Natural killer cell (primary cell): Measurements from ENCODE around the gene MTUS2. TPM values are rescaled to one million over a fixed set of nuclear protein-coding genes. Genes with fewer than 3 reads are reported as not detected.

ENCODE experiments used
- ATAC-seq, 3 donors: fragments of 150-1000 bp in 2 of 3; fragments of 200-7000 bp in 1 of 3; cut with Tn5 transposase; 1 replicate in 1 of 3; 2 replicates in 2 of 3; pipeline ENCODE4 v1.10.0; 2021; ENCODE audit warnings: mild to moderate bottlenecking in 2 of 3, moderate library complexity in 2 of 3
- DNase-seq, 2 donors: peaks; one replicate each; pipeline versions ENCODE4 v3.0.0 to v3.0.0-alpha.2; 2013 to 2021; ENCODE audit warnings: mixed read lengths in 1 of 2
- H3K27ac ChIP-seq: one replicate; pipeline ENCODE4 v1.5.1; 2013; ENCODE audit warnings: mild to moderate bottlenecking, low read length
- H3K27me3 ChIP-seq: one replicate; pipeline ENCODE4 v1.6.1; 2013; ENCODE audit warnings: low read length; ENCODE audit not compliant: control insufficient read depth, insufficient read depth
- H3K36me3 ChIP-seq: one replicate; pipeline ENCODE4 v1.6.1; 2013; ENCODE audit warnings: low read length; ENCODE audit not compliant: control insufficient read depth, insufficient read depth
- H3K4me1 ChIP-seq: one replicate; pipeline ENCODE4 v1.6.1; 2013; ENCODE audit warnings: low read length; ENCODE audit not compliant: control insufficient read depth, insufficient read depth
- H3K4me3 ChIP-seq: one replicate; pipeline ENCODE4 v1.5.1; 2013; ENCODE audit warnings: low read length
- H3K9me3 ChIP-seq: one replicate; pipeline ENCODE4 v1.6.1; 2013; ENCODE audit warnings: low read length; ENCODE audit not compliant: control insufficient read depth, insufficient read depth
- H3K27ac Mint-ChIP-seq, 2 donors: one replicate each; pipeline ENCODE4 v1.8.0; 2022; ENCODE audit warnings: mild to moderate bottlenecking in 2 of 2, mixed read lengths in 2 of 2, moderate library complexity in 1 of 2
- H3K27me3 Mint-ChIP-seq, 2 donors: one replicate each; pipeline ENCODE4 v1.8.0; 2022; ENCODE audit warnings: low read depth in 2 of 2, mixed read lengths in 2 of 2
- H3K36me3 Mint-ChIP-seq: one replicate; pipeline ENCODE4 v1.8.0; 2022; ENCODE audit warnings: mixed read lengths
- H3K4me1 Mint-ChIP-seq, 2 donors: one replicate each; pipeline ENCODE4 v1.8.0; 2022; ENCODE audit warnings: mixed read lengths in 2 of 2
- H3K4me3 Mint-ChIP-seq: one replicate; pipeline ENCODE4 v1.8.0; 2022; ENCODE audit warnings: mild to moderate bottlenecking, moderate library complexity, mixed read lengths
- H3K9me3 Mint-ChIP-seq, 2 donors: one replicate each; pipeline ENCODE4 v1.8.0; 2022; ENCODE audit warnings: mixed read lengths in 2 of 2
- CTCF ChIP-seq: fragments of 200-600 bp; IDR thresholded peaks from one replicate; pipeline ENCODE4 v1.8.0; 2022; ENCODE audit warnings: antibody characterized with exemption
- WGBS: methylation state at CpG from one replicate; pipeline ENCODE4 v1.1.7; 2013; ENCODE audit warnings: missing lambda C conversion rate; ENCODE audit not compliant: insufficient coverage; 5-methylcytosine and 5-hydroxymethylcytosine counted together
- intact Hi-C: fragments of 100-400 bp; cut with micrococcal nuclease; formaldehyde crosslinking; loops from one replicate; pipeline ENCODE4 v1.14.2; 2022
- total RNA-seq, 4 donors: library from RNA; stranded (reverse); fragments of 120-200 nt in 1 of 4; gene quantifications; one replicate each; pipeline versions ENCODE4 v1.2.3 to v1.2.4, GENCODE V29; 2013 to 2022

The MTUS2 gene
- total RNA-seq, 3 donors from 2014 or later (not counting 1 experiment from before 2014, with no cell fraction given) = not detected

DNA sequence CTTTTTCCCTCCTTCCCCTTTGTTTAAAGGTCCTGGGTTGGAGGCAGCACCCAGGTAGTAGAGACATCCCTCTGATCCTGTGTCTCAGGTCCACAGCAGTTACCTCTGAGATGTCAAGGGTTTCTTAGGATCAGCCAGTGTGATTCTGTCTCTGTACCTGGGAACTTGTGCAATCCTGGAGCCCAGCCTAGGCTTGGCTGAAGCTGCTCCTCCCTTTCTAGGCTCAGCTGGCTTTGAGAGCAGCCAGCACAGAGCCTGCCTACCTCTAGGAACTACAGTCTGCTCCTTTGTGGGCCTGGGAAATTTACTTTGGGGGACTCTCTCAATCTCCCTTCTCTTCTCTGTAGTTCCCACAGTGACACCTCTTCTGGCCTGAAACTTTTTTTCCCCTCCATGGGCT is 171.6 kb downstream of the MTUS2 start:
- Mint-ChIP-seq H3K36me3 (no peaks in the 10 kb centered on the region), H3K4me1 (no peaks in the 10 kb centered on the region), H3K9me3 (peaks cover 9% of the 10 kb centered on the region in 2 donors), H3K27ac (no peak overlapping the region), H3K27me3 (peaks cover 0 to 2% of the 10 kb centered on the region in 2 donors), H3K4me3 (no peak overlapping the region)
- ATAC-seq = no peak
- TF ChIP-seq CTCF = no peak
- no peak overlapping the region for H3K4me3 ChIP-seq
- H3K4me1 ChIP-seq = no peaks in the 10 kb centered on the region
- no peaks in the 10 kb centered on the region for H3K36me3 ChIP-seq
- no peaks in the 10 kb centered on the region for H3K27me3 ChIP-seq
- no peak for DNase-seq
- H3K27ac ChIP-seq = no peak overlapping the region
- intact Hi-C loops = no loop called here
- no peaks in the 10 kb centered on the region for H3K9me3 ChIP-seq

GRCh38 chr13:29000826-29001225 is 180.7 kb downstream of the MTUS2 start:
- no peak for DNase-seq
- Histone ChIP-seq H3K27me3 (no peaks in the 10 kb centered on the region), H3K4me1 (no peaks in the 10 kb centered on the region), H3K36me3 (no peaks in the 10 kb centered on the region), H3K4me3 (no peak overlapping the region), H3K27ac (no peak overlapping the region), H3K9me3 (peaks cover 11% of the 10 kb centered on the region)
- no peaks in the 10 kb centered on the region for H3K27me3 Mint-ChIP-seq
- no peaks in the 10 kb centered on the region for H3K36me3 Mint-ChIP-seq
- no peak for ATAC-seq
- no peak overlapping the region for H3K4me3 Mint-ChIP-seq
- no peak for TF ChIP-seq CTCF
- intact Hi-C loops = no loop called here
- no peak overlapping the region for H3K27ac Mint-ChIP-seq
- no peaks in the 10 kb centered on the region for H3K4me1 Mint-ChIP-seq
- WGBS = 93% methylated on average over 3 of the region's 3 CpGs
- peaks cover 14 to 18% of the 10 kb centered on the region in 2 donors for H3K9me3 Mint-ChIP-seq

GRCh38 chr13:29005035-29005762 is 185.1 kb downstream of the MTUS2 start:
- Mint-ChIP-seq H3K4me1 (no peaks in the 10 kb centered on the region), H3K36me3 (no peaks in the 10 kb centered on the region), H3K4me3 (no peak overlapping the region), H3K27ac (no peak overlapping the region), H3K9me3 (peaks cover 6 to 8% of the 10 kb centered on the region in 2 donors), H3K27me3 (peaks cover 0 to 1% of the 10 kb centered on the region in 2 donors)
- WGBS = 73% methylated on average over 8 of the region's 8 CpGs
- no peaks in the 10 kb centered on the region for H3K36me3 ChIP-seq
- intact Hi-C loops = no loop called here
- no peak for DNase-seq
- H3K4me1 ChIP-seq = no peaks in the 10 kb centered on the region
- H3K9me3 ChIP-seq = peaks cover 11% of the 10 kb centered on the region
- TF ChIP-seq CTCF = no peak
- H3K4me3 ChIP-seq = no peak overlapping the region
- no peak for ATAC-seq
- no peaks in the 10 kb centered on the region for H3K27me3 ChIP-seq
- no peak overlapping the region for H3K27ac ChIP-seq

DNA sequence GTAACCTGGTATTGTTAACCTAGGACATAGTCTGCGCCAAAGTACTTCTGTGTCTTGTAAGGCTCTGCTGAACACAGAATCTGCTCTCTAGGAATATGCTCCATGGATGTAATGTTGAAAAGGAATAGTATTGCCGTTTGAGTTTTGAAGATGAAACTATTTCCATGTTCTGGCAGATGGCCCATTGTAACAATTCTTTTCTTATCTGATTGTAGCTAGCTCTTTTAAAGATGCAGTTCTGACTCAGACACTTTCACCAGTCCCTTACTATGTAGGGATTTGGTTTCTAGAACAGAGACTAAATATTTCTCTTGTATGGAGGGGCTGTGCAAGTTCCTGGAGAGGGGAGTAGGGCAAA is 185.6 kb downstream of the MTUS2 start:
- no peaks in the 10 kb centered on the region for H3K27me3 ChIP-seq
- H3K4me1 ChIP-seq = no peaks in the 10 kb centered on the region
- 86% methylated on average over 2 of the region's 2 CpGs for WGBS
- H3K9me3 ChIP-seq = peaks cover 7% of the 10 kb centered on the region
- no peak for TF ChIP-seq CTCF
- H3K27me3 Mint-ChIP-seq = peaks cover 0 to 2% of the 10 kb centered on the region in 2 donors
- H3K4me3 Mint-ChIP-seq = no peak overlapping the region
- intact Hi-C loops = no loop called here
- H3K4me1 Mint-ChIP-seq = no peaks in the 10 kb centered on the region
- no peak for ATAC-seq
- peaks cover 4 to 10% of the 10 kb centered on the region in 2 donors for H3K9me3 Mint-ChIP-seq
- H3K36me3 ChIP-seq = no peaks in the 10 kb centered on the region
- no peak for DNase-seq
- no peak overlapping the region for H3K4me3 ChIP-seq
- no peak overlapping the region for H3K27ac ChIP-seq
- H3K36me3 Mint-ChIP-seq = no peaks in the 10 kb centered on the region
- H3K27ac Mint-ChIP-seq = no peak overlapping the region
